Measurements from ENCODE around the gene AXL. TPM values are rescaled to one million over a fixed set of nuclear protein-coding genes. Genes with fewer than 3 reads are reported as not detected.

AXL gene
- total and polyA plus RNA-seq, 2 of the 13 experiments (the other 11 are each of a cell fraction or from before 2014, with no cell fraction given): 0.71 to 5.9 TPM

- TF ChIP-seq ZNF318 (CRISPR knock-in tag; IDR thresholded peaks at IDR 0.05) (no peak), AGO2 (optimal IDR thresholded peaks at IDR 0.05; ENCODE audit: low read depth, low read length) (no peak), ZBTB44 (CRISPR knock-in tag; IDR thresholded peaks at IDR 0.05) (no peak), ZFAT (CRISPR knock-in tag; conservative IDR thresholded peaks at IDR 0.05) (no peak), ZFP41 (CRISPR knock-in tag; IDR thresholded peaks at IDR 0.05; ENCODE audit: borderline replicate concordance) (no peak; the same call in 1 of the 2 replicates), TFDP2 (CRISPR knock-in tag; IDR thresholded peaks at IDR 0.05) (peak; percentile 98), ZNF484 (CRISPR knock-in tag; IDR thresholded peaks at IDR 0.05; ENCODE audit: borderline replicate concordance, low read depth) (no peak), FLYWCH1 (CRISPR knock-in tag; IDR thresholded peaks at IDR 0.05) (no peak), SMARCC2 (IDR thresholded peaks at IDR 0.05) (no peak), RNF2 (conservative IDR thresholded peaks at IDR 0.05; ENCODE audit: low read depth) (peak; percentile 93), TOPORS (CRISPR knock-in tag; IDR thresholded peaks at IDR 0.05) (no peak; the same call in 1 of the 2 replicates)
Observed at GRCh38 chr19:41263850-41264580, 45.0 kb downstream of the AXL start, which contains the start of gene HNRNPUL1 (continued).

Data from HepG2 (cell line).